Measurements from ENCODE around the gene FAM53B. TPM values are rescaled to one million over a fixed set of nuclear protein-coding genes. Genes with fewer than 3 reads are reported as not detected.

Gene FAM53B
- total RNA-seq, 1 experiment from 2014 or later: 9.8 TPM

DNA sequence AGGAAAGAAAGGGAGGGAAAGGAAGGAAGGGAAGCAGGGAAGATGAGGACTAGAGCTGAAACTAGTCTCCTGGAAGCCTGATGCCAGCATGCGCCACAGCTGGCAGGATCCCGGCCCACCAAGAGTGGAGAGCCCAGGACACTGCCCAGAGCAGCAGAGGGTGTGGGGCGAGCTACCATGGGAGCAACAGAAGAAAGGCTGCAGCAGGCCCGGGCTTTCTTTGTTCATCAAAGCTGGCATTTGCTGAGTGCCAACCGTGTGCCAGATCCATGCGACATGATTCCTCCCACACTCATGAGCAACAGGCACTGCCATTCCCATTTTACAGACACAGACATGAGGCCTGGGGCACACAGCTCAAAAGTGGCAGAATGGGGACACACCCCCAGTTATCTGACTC is 68.9 kb downstream of the FAM53B start:
- BruUV-seq (replicated peaks): no TSS peak
- intact Hi-C loops (cut with micrococcal nuclease; ENCODE audit: unreplicated experiment): no loop called here
- POLR2A ChIA-PET (ENCODE audit: unreplicated experiment): no interaction called here
- Histone ChIP-seq H3K27me3 (ENCODE audit: insufficient read depth, low read depth) (no peaks in the 10 kb centered on the region), H3K4me1 (replicated peaks; ENCODE audit: insufficient read depth) (peaks cover 5% of the 10 kb centered on the region; the same call in 1 of the 2 replicates), H3K9me3 (ENCODE audit: insufficient read depth, low read depth) (no peaks in the 10 kb centered on the region), H3K9me2 (ENCODE audit: insufficient read depth) (no peaks in the 10 kb centered on the region), H3K4me2 (no peak overlapping the region), H3K4me3 (no peak overlapping the region), H3K27ac (no peak overlapping the region), H4K20me1 (ENCODE audit: insufficient read depth) (no peaks in the 10 kb centered on the region), H3K36me3 (ENCODE audit: low read depth) (no peaks in the 10 kb centered on the region), H3F3A (ENCODE audit: insufficient read depth, low read depth) (no peaks in the 10 kb centered on the region), H3K79me2 (ENCODE audit: low read depth) (no peaks in the 10 kb centered on the region), H2AFZ (no peak overlapping the region)
- TF ChIP-seq EZH2 (IDR thresholded peaks at IDR 0.05; ENCODE audit: low read depth): no peak
- no peak for DNase-seq
- CTCF ChIA-PET: no interaction called here

DNA sequence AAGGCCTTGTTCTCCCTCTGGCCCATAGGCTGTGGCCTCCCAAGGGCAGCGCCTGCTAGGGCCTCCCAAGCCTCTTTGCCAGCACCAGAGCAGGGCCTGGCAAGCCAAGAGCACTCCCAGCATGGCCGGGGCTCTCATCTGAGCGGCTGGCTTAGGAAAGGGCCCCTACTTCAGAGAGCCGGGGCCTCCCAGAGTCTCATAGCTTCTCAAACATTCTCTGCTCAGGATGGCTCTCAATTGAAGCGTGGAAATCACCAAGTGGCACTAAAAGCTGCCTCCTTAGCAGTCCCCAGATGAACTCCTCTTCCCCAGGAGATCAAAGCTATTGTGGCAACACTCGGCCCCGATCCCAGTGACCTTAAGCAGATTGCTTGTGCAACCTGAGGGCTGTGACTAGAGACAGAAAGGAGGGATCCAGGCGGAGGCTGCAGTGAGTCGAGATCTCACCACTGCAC is 69.4 kb downstream of the FAM53B start:
- Histone ChIP-seq H3K27me3 (ENCODE audit: insufficient read depth, low read depth) (no peaks in the 10 kb centered on the region), H3K4me2 (no peak overlapping the region), H3K27ac (no peak overlapping the region), H3F3A (ENCODE audit: insufficient read depth, low read depth) (no peaks in the 10 kb centered on the region), H3K9me3 (ENCODE audit: insufficient read depth, low read depth) (no peaks in the 10 kb centered on the region), H3K79me2 (ENCODE audit: low read depth) (no peaks in the 10 kb centered on the region), H2AFZ (no peak overlapping the region), H3K9me2 (ENCODE audit: insufficient read depth) (no peaks in the 10 kb centered on the region), H4K20me1 (ENCODE audit: insufficient read depth) (no peaks in the 10 kb centered on the region), H3K4me3 (no peak overlapping the region), H3K4me1 (replicated peaks; ENCODE audit: insufficient read depth) (peaks cover 5% of the 10 kb centered on the region; the same call in 1 of the 2 replicates), H3K36me3 (ENCODE audit: low read depth) (no peaks in the 10 kb centered on the region)
- no peak for DNase-seq
- POLR2A ChIA-PET (ENCODE audit: unreplicated experiment): no interaction called here
- CTCF ChIA-PET: no interaction called here
- BruUV-seq (replicated peaks): no TSS peak
- no peak for TF ChIP-seq EZH2 (IDR thresholded peaks at IDR 0.05; ENCODE audit: low read depth)
- TF ChIP-seq, protein P1, sequence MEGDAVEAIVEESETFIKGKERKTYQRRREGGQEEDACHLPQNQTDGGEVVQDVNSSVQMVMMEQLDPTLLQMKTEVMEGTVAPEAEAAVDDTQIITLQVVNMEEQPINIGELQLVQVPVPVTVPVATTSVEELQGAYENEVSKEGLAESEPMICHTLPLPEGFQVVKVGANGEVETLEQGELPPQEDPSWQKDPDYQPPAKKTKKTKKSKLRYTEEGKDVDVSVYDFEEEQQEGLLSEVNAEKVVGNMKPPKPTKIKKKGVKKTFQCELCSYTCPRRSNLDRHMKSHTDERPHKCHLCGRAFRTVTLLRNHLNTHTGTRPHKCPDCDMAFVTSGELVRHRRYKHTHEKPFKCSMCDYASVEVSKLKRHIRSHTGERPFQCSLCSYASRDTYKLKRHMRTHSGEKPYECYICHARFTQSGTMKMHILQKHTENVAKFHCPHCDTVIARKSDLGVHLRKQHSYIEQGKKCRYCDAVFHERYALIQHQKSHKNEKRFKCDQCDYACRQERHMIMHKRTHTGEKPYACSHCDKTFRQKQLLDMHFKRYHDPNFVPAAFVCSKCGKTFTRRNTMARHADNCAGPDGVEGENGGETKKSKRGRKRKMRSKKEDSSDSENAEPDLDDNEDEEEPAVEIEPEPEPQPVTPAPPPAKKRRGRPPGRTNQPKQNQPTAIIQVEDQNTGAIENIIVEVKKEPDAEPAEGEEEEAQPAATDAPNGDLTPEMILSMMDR (conservative IDR thresholded peaks at IDR 0.05): no peak
- intact Hi-C loops (cut with micrococcal nuclease; ENCODE audit: unreplicated experiment): no loop called here

DNA sequence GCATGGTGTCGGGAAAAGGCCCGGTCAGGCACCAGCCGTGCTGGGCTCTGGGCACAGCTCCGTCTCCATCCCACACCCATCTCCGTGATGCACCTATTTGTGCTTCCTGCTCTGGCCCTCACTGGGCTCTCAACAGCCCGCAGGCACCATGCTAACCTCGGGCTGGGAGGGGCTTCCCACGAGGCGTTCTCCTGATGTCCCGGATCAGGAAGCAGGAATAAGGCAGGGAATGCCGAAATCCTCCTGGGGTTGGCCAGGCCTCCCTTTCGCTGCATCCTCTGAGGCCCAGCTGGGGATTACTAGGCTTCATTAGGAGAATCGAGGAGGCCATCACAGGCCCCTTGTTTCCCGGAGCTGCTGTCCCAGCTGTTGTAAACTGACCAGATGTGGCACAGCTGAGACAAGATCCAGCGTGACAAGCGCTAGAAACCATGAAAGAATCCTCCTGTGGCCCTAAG is 72.0 kb downstream of the FAM53B start:
- no peaks in the 10 kb centered on the region for H3K9me2 ChIP-seq (ENCODE audit: insufficient read depth)
- no peak overlapping the region for H3K27ac ChIP-seq
- H2AFZ ChIP-seq: no peak overlapping the region
- TF ChIP-seq EZH2 (IDR thresholded peaks at IDR 0.05; ENCODE audit: low read depth): no peak
- TF ChIP-seq, protein P1 (conservative IDR thresholded peaks at IDR 0.05): no peak
- BruUV-seq (replicated peaks): no TSS peak
- no peaks in the 10 kb centered on the region for H3K36me3 ChIP-seq (ENCODE audit: low read depth)
- no peaks in the 10 kb centered on the region for H3K79me2 ChIP-seq (ENCODE audit: low read depth)
- H3K27me3 ChIP-seq (ENCODE audit: insufficient read depth, low read depth): no peaks in the 10 kb centered on the region
- no peak overlapping the region for H3K4me3 ChIP-seq
- no peaks in the 10 kb centered on the region for H3F3A ChIP-seq (ENCODE audit: insufficient read depth, low read depth)
- H3K4me1 ChIP-seq (replicated peaks; ENCODE audit: insufficient read depth): peaks cover 5% of the 10 kb centered on the region; the same call in 1 of the 2 replicates
- POLR2A ChIA-PET (ENCODE audit: unreplicated experiment): no interaction called here
- CTCF ChIA-PET: interaction anchor here (0.6 kb wide), 2 partner anchors 373 to 678 kb away, joined by 3 read pairs; no protein-coding TSS in a partner anchor
- H4K20me1 ChIP-seq (ENCODE audit: insufficient read depth): no peaks in the 10 kb centered on the region
- intact Hi-C loops (cut with micrococcal nuclease; ENCODE audit: unreplicated experiment): no loop called here
- H3K9me3 ChIP-seq (ENCODE audit: insufficient read depth, low read depth): no peaks in the 10 kb centered on the region
- DNase-seq: no peak
- H3K4me2 ChIP-seq: no peak overlapping the region
